BE2C (cell line): Measurements from ENCODE around the gene DUS1L.

Experiments
- DNase-seq: peaks from one replicate; pipeline ENCODE4 v3.0.0-alpha.2; 2020
- H3K27me3 ChIP-seq: fragments of 250-450 bp; sonication (Bioruptor Pico); 2 replicates; pipeline ENCODE4 v1.5.1; 2020; ENCODE audit warnings: mild to moderate bottlenecking
- H3K36me3 ChIP-seq: fragments of 250-450 bp; sonication (Bioruptor Pico); 2 replicates; pipeline ENCODE4 v1.5.1; 2020; ENCODE audit warnings: mild to moderate bottlenecking
- H3K4me1 ChIP-seq: fragments of 250-450 bp; sonication (Bioruptor Pico); 2 replicates; pipeline ENCODE4 v1.5.1; 2020
- H3K4me3 ChIP-seq: 2 replicates; pipeline ENCODE4 v1.5.1; 2011; ENCODE audit warnings: low read depth, low read length
- H3K9me3 ChIP-seq: fragments of 250-450 bp; sonication (Bioruptor Pico); 2 replicates; pipeline ENCODE4 v1.5.1; 2020
- CTCF ChIP-seq: IDR thresholded peaks from 2 replicates; pipeline ENCODE4 v1.5.1; 2012; ENCODE audit warnings: mild to moderate bottlenecking, low read depth, low read length

Gene DUS1L

GRCh38 chr17:82062984-82063368 is 2.6 kb downstream of the DUS1L start:
- no peaks in the 10 kb centered on the region for H3K9me3 ChIP-seq
- no peak for DNase-seq
- H3K27me3 ChIP-seq, result no peaks in the 10 kb centered on the region
- no peak for TF ChIP-seq CTCF
- H3K4me3 ChIP-seq, result no peak overlapping the region
- H3K4me1 ChIP-seq, result no peaks in the 10 kb centered on the region
- peaks cover 62% of the 10 kb centered on the region for H3K36me3 ChIP-seq

DNA sequence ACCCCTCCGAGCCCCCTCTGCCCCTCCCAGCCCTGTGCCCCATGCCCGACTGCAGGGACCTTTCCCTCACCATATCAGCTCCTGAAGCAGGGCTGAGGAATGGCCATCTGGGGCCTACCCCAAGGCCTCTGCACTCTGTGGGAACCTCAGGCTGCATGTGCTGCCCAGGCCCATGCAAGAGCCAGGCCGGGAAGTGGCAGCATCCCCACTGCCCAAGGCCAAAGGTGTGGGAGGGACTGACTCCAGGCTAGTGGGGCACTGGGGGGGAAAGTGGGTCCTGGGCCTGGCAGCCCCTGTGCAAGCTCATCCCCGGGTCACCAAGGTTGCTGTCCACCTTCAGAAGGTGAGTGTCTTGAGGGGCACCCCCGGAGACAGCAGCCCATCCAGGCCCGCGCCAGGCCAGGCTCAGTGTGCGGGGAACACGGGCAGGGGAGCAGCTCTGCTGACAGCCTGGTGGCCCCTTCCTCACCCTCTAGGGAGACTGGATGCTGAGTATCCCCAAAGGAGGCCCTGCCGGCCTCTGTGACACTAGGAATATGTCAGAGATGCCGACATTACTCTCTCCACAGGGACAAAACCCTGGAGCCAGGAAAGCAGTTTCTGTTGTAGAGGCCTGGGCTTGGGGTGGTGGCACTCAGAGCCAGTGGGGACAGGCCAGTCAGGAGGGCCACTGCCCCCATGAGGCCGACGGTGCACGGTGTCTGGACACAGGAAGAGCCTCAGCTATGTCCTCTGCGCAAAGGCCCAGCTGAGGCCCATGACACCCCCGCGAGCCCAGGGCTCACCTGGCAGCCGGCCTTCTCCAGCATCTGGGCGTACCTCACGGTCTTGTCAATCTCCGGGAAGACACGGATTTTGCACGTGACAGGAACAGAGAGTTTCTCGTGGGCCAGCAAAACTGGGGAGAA is 3.3 kb downstream of the DUS1L start:
- Histone ChIP-seq H3K4me1 (no peaks in the 10 kb centered on the region), H3K27me3 (no peaks in the 10 kb centered on the region)

GRCh38 chr17:82061047-82061925 is 4.3 kb downstream of the DUS1L start:
- no peak for TF ChIP-seq CTCF
- no peaks in the 10 kb centered on the region for H3K4me1 ChIP-seq
- DNase-seq, result no peak
- H3K9me3 ChIP-seq, result no peaks in the 10 kb centered on the region
- H3K27me3 ChIP-seq, result no peaks in the 10 kb centered on the region
- no peak overlapping the region for H3K4me3 ChIP-seq
- H3K36me3 ChIP-seq, result peaks cover 79% of the 10 kb centered on the region

More for the DNA sequence above, 3.3 kb downstream of the DUS1L start:
- TF ChIP-seq CTCF, result no peak
- H3K9me3 ChIP-seq, result no peaks in the 10 kb centered on the region
- H3K4me3 ChIP-seq, result no peak overlapping the region
- no peak for DNase-seq
- peaks cover 69% of the 10 kb centered on the region for H3K36me3 ChIP-seq

DNA sequence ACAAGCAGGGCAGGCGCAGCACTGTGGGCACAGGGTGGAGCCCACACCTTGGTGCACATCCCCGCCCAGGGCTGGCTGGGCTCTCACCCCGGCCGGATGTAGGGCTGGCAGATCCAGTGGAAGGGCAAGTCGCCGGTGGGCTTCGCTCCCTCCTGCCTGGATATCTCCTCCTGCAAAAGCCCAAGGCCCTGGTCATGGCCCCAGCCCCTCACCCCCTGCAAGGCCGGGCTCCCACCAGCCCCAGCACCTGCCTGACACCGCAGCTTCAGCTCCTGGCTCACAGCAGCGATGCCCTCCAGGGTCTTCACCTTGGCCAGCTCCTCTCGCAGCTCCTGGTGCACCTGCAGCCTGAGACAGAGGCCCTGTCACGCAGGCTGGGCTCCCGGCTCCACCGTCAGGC is 5.0 kb downstream of the DUS1L start:
- DNase-seq, result no peak
- no peak for TF ChIP-seq CTCF
- no peak overlapping the region for H3K4me3 ChIP-seq
- H3K27me3 ChIP-seq, result no peaks in the 10 kb centered on the region
- no peaks in the 10 kb centered on the region for H3K9me3 ChIP-seq
- no peaks in the 10 kb centered on the region for H3K4me1 ChIP-seq
- H3K36me3 ChIP-seq, result peaks cover 86% of the 10 kb centered on the region

- Histone ChIP-seq H3K27me3 (no peaks in the 10 kb centered on the region), H3K4me1 (no peaks in the 10 kb centered on the region), H3K4me3 (no peak overlapping the region), H3K9me3 (no peaks in the 10 kb centered on the region), H3K36me3 (peaks cover 90% of the 10 kb centered on the region)
- DNase-seq, result no peak
- TF ChIP-seq CTCF, result no peak
Measured at GRCh38 chr17:82060001-82060380, 5.6 kb downstream of the DUS1L start.
